ENCODE measurements around the gene MAPK6.
"Not testable (repeated sequence)": the region's sequence is repeated elsewhere in the genome, so short reads cannot be mapped to it uniquely, and the experiment has no call there.

DNA sequence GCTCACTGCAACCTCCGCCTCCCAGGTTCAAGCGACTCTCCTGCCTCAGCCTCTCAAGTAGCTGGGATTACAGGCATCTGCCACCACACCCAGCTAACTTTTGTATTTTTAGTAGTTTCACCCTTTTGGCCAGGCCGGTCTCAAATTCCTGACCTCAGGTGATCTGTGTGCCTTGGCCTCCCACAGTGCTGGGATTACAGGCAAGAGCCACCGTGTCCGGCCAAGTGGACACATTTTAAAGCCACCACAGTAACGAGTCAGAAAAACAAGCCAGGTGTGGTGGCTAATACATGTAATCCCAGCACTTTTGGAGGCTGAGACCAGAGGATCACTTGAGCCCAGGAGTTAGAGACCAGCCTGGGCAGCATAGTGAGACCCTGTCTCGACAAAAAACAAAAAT lies 35.8 kb downstream of the MAPK6 start:
- TF ChIP-seq, protein P1, sequence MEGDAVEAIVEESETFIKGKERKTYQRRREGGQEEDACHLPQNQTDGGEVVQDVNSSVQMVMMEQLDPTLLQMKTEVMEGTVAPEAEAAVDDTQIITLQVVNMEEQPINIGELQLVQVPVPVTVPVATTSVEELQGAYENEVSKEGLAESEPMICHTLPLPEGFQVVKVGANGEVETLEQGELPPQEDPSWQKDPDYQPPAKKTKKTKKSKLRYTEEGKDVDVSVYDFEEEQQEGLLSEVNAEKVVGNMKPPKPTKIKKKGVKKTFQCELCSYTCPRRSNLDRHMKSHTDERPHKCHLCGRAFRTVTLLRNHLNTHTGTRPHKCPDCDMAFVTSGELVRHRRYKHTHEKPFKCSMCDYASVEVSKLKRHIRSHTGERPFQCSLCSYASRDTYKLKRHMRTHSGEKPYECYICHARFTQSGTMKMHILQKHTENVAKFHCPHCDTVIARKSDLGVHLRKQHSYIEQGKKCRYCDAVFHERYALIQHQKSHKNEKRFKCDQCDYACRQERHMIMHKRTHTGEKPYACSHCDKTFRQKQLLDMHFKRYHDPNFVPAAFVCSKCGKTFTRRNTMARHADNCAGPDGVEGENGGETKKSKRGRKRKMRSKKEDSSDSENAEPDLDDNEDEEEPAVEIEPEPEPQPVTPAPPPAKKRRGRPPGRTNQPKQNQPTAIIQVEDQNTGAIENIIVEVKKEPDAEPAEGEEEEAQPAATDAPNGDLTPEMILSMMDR (IDR thresholded peaks at IDR 0.05; ENCODE audit: poor library complexity, severe bottlenecking) = not testable (repeated sequence)
- TF ChIP-seq POLR2AphosphoS5 (IDR thresholded peaks at IDR 0.05); EP300 (conservative IDR thresholded peaks at IDR 0.05; ENCODE audit: poor library complexity, severe bottlenecking); EZH2 (IDR thresholded peaks at IDR 0.05; ENCODE audit: borderline replicate concordance, insufficient read depth, low read length, poor library complexity, severe bottlenecking); MXI1 (conservative IDR thresholded peaks at IDR 0.05; ENCODE audit: poor library complexity, severe bottlenecking); RAD21 (conservative IDR thresholded peaks at IDR 0.05); TAF1 (IDR thresholded peaks at IDR 0.05; ENCODE audit: low read depth); REST (IDR thresholded peaks at IDR 0.05; ENCODE audit: borderline replicate concordance): not testable (repeated sequence)

All from neural cell (in vitro differentiated cells).